T-helper 17 cell (primary cell): ENCODE results near the gene SLC38A3. TPM values are rescaled to one million over a fixed set of nuclear protein-coding genes. Genes with fewer than 3 reads are reported as not detected.
A peak's percentile ranks its signal among the peaks of the same experiment; 100 is the strongest.

Source experiments
- ATAC-seq: fragments of 150-1000 bp; cut with Tn5 transposase; 2 replicates; pipeline ENCODE4 v1.10.0; 2021; ENCODE audit warnings: mild to moderate bottlenecking, moderate library complexity
- DNase-seq, 3 donors: peaks; one replicate each; pipeline versions ENCODE4 v3.0.0 to v3.0.0-alpha.2; 2020 to 2021
- H3K9me3 ChIP-seq: one replicate; pipeline ENCODE4 v1.7.0; 2013; ENCODE audit warnings: low read length, mild to moderate bottlenecking; ENCODE audit not compliant: control insufficient read depth, poor library complexity, severe bottlenecking
- H3K27ac Mint-ChIP-seq: one replicate; pipeline ENCODE4 v1.8.0; 2022; ENCODE audit warnings: mild to moderate bottlenecking, moderate library complexity, mixed read lengths
- H3K27me3 Mint-ChIP-seq: one replicate; pipeline ENCODE4 v1.8.0; 2022; ENCODE audit warnings: mixed read lengths
- H3K36me3 Mint-ChIP-seq: one replicate; pipeline ENCODE4 v1.8.0; 2022; ENCODE audit warnings: low read depth, mixed read lengths
- H3K4me1 Mint-ChIP-seq: one replicate; pipeline ENCODE4 v1.8.0; 2022; ENCODE audit warnings: mild to moderate bottlenecking, mixed read lengths
- H3K4me3 Mint-ChIP-seq: one replicate; pipeline ENCODE4 v1.8.0; 2022; ENCODE audit warnings: mild to moderate bottlenecking, moderate library complexity, mixed read lengths
- total RNA-seq, 4 donors: library from RNA in 2 of 4; stranded (reverse) in 2 of 4; gene quantifications; one replicate each; pipeline ENCODE4 v1.2.3 and lab custom pipeline; 2022 to 2026

SLC38A3 gene
- total RNA-seq, 2 donors from 2014 or later: 0.78 TPM; not detected in 1

GRCh38 chr3:50173685-50174516 lies 31.2 kb upstream of the SLC38A3 start:
- Mint-ChIP-seq H3K4me1 (peaks cover 5% of the 10 kb centered on the region), H3K4me3 (peak overlapping the region; percentile 25), H3K36me3 (no peaks in the 10 kb centered on the region), H3K27ac (no peak overlapping the region), H3K27me3 (no peaks in the 10 kb centered on the region)
- DNase-seq (no peak), ATAC-seq (no peak)
- H3K9me3 ChIP-seq: no peaks in the 10 kb centered on the region

GRCh38 chr3:50174517-50174895 lies 30.6 kb upstream of the SLC38A3 start:
- H3K9me3 ChIP-seq: no peaks in the 10 kb centered on the region
- no peak for DNase-seq
- H3K4me3 Mint-ChIP-seq: no peak overlapping the region
- no peak overlapping the region for H3K27ac Mint-ChIP-seq
- H3K27me3 Mint-ChIP-seq: no peaks in the 10 kb centered on the region
- peaks cover 5% of the 10 kb centered on the region for H3K4me1 Mint-ChIP-seq
- H3K36me3 Mint-ChIP-seq: no peaks in the 10 kb centered on the region
- no peak for ATAC-seq

- H3K36me3 Mint-ChIP-seq: no peaks in the 10 kb centered on the region
- H3K4me1 Mint-ChIP-seq: peaks cover 8% of the 10 kb centered on the region
- no peak for ATAC-seq
- no peaks in the 10 kb centered on the region for H3K9me3 ChIP-seq
- H3K27ac Mint-ChIP-seq: no peak overlapping the region
- H3K4me3 Mint-ChIP-seq: no peak overlapping the region
- no peaks in the 10 kb centered on the region for H3K27me3 Mint-ChIP-seq
- DNase-seq: no peak
These were observed 30.0 kb upstream of the SLC38A3 start for GRCh38 chr3:50174947-50175524.

- Mint-ChIP-seq H3K27ac (no peak overlapping the region), H3K4me1 (peaks cover 10% of the 10 kb centered on the region), H3K4me3 (no peak overlapping the region), H3K27me3 (no peaks in the 10 kb centered on the region), H3K36me3 (no peaks in the 10 kb centered on the region)
- no peak for ATAC-seq
- no peaks in the 10 kb centered on the region for H3K9me3 ChIP-seq
- no peak for DNase-seq
These were observed 27.7 kb upstream of the SLC38A3 start for GRCh38 chr3:50177346-50177745.

GRCh38 chr3:50179710-50180109 lies 25.4 kb upstream of the SLC38A3 start:
- H3K9me3 ChIP-seq: no peaks in the 10 kb centered on the region
- ATAC-seq: no peak
- no peak for DNase-seq
- no peak overlapping the region for H3K27ac Mint-ChIP-seq
- H3K4me3 Mint-ChIP-seq: no peak overlapping the region
- no peaks in the 10 kb centered on the region for H3K36me3 Mint-ChIP-seq
- peaks cover 7% of the 10 kb centered on the region for H3K4me1 Mint-ChIP-seq
- peaks cover 9% of the 10 kb centered on the region for H3K27me3 Mint-ChIP-seq

GRCh38 chr3:50181985-50182384 lies 23.1 kb upstream of the SLC38A3 start:
- Mint-ChIP-seq H3K27ac (no peak overlapping the region), H3K27me3 (peaks cover 9% of the 10 kb centered on the region), H3K36me3 (no peaks in the 10 kb centered on the region), H3K4me1 (peaks cover 5% of the 10 kb centered on the region), H3K4me3 (no peak overlapping the region)
- DNase-seq (no peak), ATAC-seq (no peak)
- no peaks in the 10 kb centered on the region for H3K9me3 ChIP-seq

- ATAC-seq (no peak), DNase-seq (no peak)
- Mint-ChIP-seq H3K36me3 (no peaks in the 10 kb centered on the region), H3K4me3 (no peak overlapping the region), H3K4me1 (peaks cover 5% of the 10 kb centered on the region), H3K27me3 (peaks cover 9% of the 10 kb centered on the region), H3K27ac (no peak overlapping the region)
- H3K9me3 ChIP-seq: no peaks in the 10 kb centered on the region
These were observed 22.5 kb upstream of the SLC38A3 start for GRCh38 chr3:50182533-50183099.

GRCh38 chr3:50183755-50184154 lies 21.3 kb upstream of the SLC38A3 start:
- DNase-seq (no peak), ATAC-seq (no peak)
- Mint-ChIP-seq H3K4me1 (peaks cover 5% of the 10 kb centered on the region), H3K36me3 (no peaks in the 10 kb centered on the region), H3K27ac (no peak overlapping the region), H3K4me3 (no peak overlapping the region), H3K27me3 (peaks cover 9% of the 10 kb centered on the region)
- H3K9me3 ChIP-seq: no peaks in the 10 kb centered on the region

GRCh38 chr3:50184242-50184978 lies 20.7 kb upstream of the SLC38A3 start:
- Mint-ChIP-seq H3K27ac (no peak overlapping the region), H3K27me3 (peaks cover 9% of the 10 kb centered on the region), H3K36me3 (no peaks in the 10 kb centered on the region), H3K4me3 (no peak overlapping the region), H3K4me1 (peaks cover 5% of the 10 kb centered on the region)
- DNase-seq (no peak), ATAC-seq (no peak)
- no peaks in the 10 kb centered on the region for H3K9me3 ChIP-seq

- no peak overlapping the region for H3K4me3 Mint-ChIP-seq
- H3K27ac Mint-ChIP-seq: no peak overlapping the region
- no peak for DNase-seq
- no peak for ATAC-seq
- H3K4me1 Mint-ChIP-seq: peaks cover 2% of the 10 kb centered on the region
- no peaks in the 10 kb centered on the region for H3K9me3 ChIP-seq
- no peaks in the 10 kb centered on the region for H3K36me3 Mint-ChIP-seq
- H3K27me3 Mint-ChIP-seq: peaks cover 9% of the 10 kb centered on the region
These were observed 19.8 kb upstream of the SLC38A3 start for GRCh38 chr3:50185230-50185629.

- ATAC-seq (no peak), DNase-seq (no peak)
- no peaks in the 10 kb centered on the region for H3K36me3 Mint-ChIP-seq
These were observed 19.0 kb upstream of the SLC38A3 start for GRCh38 chr3:50186096-50186495.

GRCh38 chr3:50187750-50188149 lies 17.3 kb upstream of the SLC38A3 start:
- no peak for DNase-seq
- peaks cover 9% of the 10 kb centered on the region for H3K27me3 Mint-ChIP-seq
- ATAC-seq: no peak
- H3K9me3 ChIP-seq: no peaks in the 10 kb centered on the region
- H3K4me1 Mint-ChIP-seq: no peaks in the 10 kb centered on the region
- no peaks in the 10 kb centered on the region for H3K36me3 Mint-ChIP-seq
- no peak overlapping the region for H3K27ac Mint-ChIP-seq
- H3K4me3 Mint-ChIP-seq: no peak overlapping the region

More at GRCh38 chr3:50186096-50186495, 19.0 kb upstream of the SLC38A3 start:
- peaks cover 2% of the 10 kb centered on the region for H3K4me1 Mint-ChIP-seq
- no peak overlapping the region for H3K27ac Mint-ChIP-seq
- peaks cover 9% of the 10 kb centered on the region for H3K27me3 Mint-ChIP-seq
- no peaks in the 10 kb centered on the region for H3K9me3 ChIP-seq
- no peak overlapping the region for H3K4me3 Mint-ChIP-seq

GRCh38 chr3:50189274-50189673 lies 15.8 kb upstream of the SLC38A3 start:
- DNase-seq (no peak), ATAC-seq (peak; percentile 31)
- H3K9me3 ChIP-seq: no peaks in the 10 kb centered on the region
- Mint-ChIP-seq H3K36me3 (no peaks in the 10 kb centered on the region), H3K4me3 (no peak overlapping the region), H3K27me3 (no peaks in the 10 kb centered on the region), H3K4me1 (peaks cover 3% of the 10 kb centered on the region), H3K27ac (no peak overlapping the region)
